ENCODE results near the gene ERC2. TPM values are rescaled to one million over a fixed set of nuclear protein-coding genes. Genes with fewer than 3 reads are reported as not detected.

Gene ERC2
- total RNA-seq, 2 donors from 2014 or later = 0.21 to 0.30 TPM

DNA sequence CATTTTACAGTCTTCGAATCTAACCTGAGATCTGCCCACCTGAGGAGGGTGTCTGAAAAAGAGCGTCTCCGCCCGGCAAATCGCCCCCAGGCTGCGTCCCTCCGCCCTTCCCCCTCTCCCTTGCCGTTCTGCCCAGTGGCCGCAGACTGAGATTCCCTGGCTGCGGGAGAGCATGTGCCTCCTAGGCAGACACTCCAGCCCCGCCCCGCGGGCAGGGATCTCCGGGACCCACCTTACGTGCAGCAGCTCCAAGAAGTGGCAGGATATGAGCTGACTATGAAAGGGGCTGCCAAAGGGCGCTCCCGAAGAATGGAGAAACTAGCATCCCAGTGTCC lies 978.5 kb downstream of the ERC2 start:
- Histone ChIP-seq H3K4me1 (peaks cover 10% of the 10 kb centered on the region), H3K9ac (ENCODE audit: low read depth in 2 of 2, low read length in 2 of 2) (no peak overlapping the region), H3K4me3 (no peak overlapping the region), H3K9me3 (no peaks in the 10 kb centered on the region), H3K27me3 (peaks cover 10% of the 10 kb centered on the region), H3K27ac (no peak overlapping the region), H3K36me3 (no peaks in the 10 kb centered on the region)
- intact Hi-C loops (cut with DNase I) = loop anchor here (5.0 to 10.0 kb wide), 3 partner anchors 233 to 763 kb away; no protein-coding TSS in a partner anchor
- TF ChIP-seq, protein P1, sequence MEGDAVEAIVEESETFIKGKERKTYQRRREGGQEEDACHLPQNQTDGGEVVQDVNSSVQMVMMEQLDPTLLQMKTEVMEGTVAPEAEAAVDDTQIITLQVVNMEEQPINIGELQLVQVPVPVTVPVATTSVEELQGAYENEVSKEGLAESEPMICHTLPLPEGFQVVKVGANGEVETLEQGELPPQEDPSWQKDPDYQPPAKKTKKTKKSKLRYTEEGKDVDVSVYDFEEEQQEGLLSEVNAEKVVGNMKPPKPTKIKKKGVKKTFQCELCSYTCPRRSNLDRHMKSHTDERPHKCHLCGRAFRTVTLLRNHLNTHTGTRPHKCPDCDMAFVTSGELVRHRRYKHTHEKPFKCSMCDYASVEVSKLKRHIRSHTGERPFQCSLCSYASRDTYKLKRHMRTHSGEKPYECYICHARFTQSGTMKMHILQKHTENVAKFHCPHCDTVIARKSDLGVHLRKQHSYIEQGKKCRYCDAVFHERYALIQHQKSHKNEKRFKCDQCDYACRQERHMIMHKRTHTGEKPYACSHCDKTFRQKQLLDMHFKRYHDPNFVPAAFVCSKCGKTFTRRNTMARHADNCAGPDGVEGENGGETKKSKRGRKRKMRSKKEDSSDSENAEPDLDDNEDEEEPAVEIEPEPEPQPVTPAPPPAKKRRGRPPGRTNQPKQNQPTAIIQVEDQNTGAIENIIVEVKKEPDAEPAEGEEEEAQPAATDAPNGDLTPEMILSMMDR (IDR thresholded peaks at IDR 0.05) = no peak
- peak; percentile 44 for DNase-seq

GRCh38 chr3:55488398-55489055 lies 979.7 kb downstream of the ERC2 start:
- peak overlapping the region; percentile 23 for H3K27ac ChIP-seq
- intact Hi-C loops (cut with DNase I) = loop anchor here (5.0 to 10.0 kb wide), 3 partner anchors 234 to 764 kb away; no protein-coding TSS in a partner anchor
- H3K9ac ChIP-seq (ENCODE audit: low read depth in 2 of 2, low read length in 2 of 2) = peak overlapping the region in 1 of 2 donors; percentile 19
- H3K36me3 ChIP-seq = no peaks in the 10 kb centered on the region
- peak overlapping the region; percentile 57 for H3K4me3 ChIP-seq
- H3K4me1 ChIP-seq = peaks cover 10% of the 10 kb centered on the region
- peak; percentile 70 for DNase-seq
- no peaks in the 10 kb centered on the region for H3K9me3 ChIP-seq
- H3K27me3 ChIP-seq = peaks cover 18% of the 10 kb centered on the region
- TF ChIP-seq, protein P1 (IDR thresholded peaks at IDR 0.05) = no peak

DNA sequence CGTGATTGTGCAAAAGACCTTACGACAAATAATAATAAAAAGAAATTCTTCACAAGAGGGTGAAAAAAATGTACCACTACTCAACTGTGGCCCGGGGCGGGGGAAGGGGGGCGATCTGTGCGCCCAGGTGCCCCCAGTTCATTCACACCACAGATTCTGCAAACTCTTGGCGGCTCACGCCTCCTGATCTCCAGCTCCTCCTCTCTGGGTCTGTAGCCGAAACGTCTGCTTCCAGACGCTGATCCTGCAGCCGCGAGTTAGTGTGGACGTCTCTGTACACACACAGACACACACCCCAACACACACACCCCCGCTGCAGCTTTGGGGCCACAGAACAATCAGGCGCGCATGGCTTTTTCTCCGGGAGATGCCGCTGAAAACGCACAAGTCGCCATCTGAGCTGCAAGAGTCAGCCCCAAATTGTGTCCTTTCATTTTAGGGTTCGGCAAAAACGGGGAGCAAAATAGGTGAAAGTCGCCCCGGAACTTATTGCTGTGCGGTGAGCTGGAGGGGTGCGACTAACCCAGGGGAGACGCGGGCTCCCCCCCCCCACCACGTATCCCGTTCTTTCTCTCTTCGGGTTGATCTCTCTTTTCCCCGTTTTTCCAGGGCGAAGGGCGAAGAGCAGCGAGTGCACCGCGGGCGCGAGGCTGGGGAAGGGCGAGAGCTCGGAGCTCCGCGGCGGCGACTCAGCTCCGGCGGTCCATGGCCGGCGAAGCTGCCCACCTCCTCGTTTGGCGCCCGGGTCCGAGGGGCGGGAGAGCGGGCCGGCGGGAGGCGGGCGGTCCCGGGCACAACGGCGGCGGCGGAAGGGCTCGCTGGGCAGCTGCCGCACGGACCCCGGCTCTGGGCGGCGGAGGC lies 980.7 kb downstream of the ERC2 start:
- no peaks in the 10 kb centered on the region for H3K9me3 ChIP-seq
- H3K4me1 ChIP-seq = peaks cover 10% of the 10 kb centered on the region
- H3K27ac ChIP-seq = peak overlapping the region; percentile 23
- H3K27me3 ChIP-seq = peaks cover 26% of the 10 kb centered on the region
- H3K4me3 ChIP-seq = peak overlapping the region; percentile 57
- TF ChIP-seq, protein P1 (IDR thresholded peaks at IDR 0.05) = no peak
- intact Hi-C loops (cut with DNase I) = loop anchor here (5.0 to 10.0 kb wide), 3 partner anchors 235 to 765 kb away; no protein-coding TSS in a partner anchor
- H3K36me3 ChIP-seq = no peaks in the 10 kb centered on the region
- peak; percentile 47 for DNase-seq
- peak overlapping the region in 1 of 2 donors; percentile 76 for H3K9ac ChIP-seq (ENCODE audit: low read depth in 2 of 2, low read length in 2 of 2)

DNA sequence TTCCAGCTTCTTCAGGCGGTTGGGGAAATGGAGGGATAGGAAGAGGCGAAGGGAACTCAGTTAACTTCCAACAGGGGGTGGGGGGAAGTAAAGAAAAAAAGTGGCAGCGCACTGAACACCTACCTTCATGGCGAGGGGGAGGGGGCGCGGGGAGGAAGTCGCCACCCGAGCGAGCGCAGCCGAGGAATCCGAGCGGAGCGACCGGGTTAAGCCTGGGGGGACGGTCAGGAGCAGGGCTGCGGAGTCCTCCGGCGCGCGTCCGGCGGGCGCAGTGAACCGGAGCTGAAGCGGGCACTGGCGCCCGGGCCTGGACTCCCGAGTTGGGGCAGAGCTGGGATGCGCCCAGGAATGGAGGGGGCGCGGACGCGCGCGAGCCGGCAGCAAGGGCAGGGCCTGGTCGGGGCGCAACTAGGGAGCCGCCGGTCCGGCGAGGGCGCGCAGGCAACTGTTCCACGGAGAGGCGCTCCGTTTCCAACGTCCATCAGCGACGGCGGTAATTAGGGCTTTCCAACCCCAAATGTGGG lies 981.3 kb downstream of the ERC2 start, which contains the start of gene WNT5A:
Gene WNT5A, minus strand, starts transcription at position 450 of the 524 bp plus-strand sequence. Its CDS starts 321 bp downstream, at position 129.
- intact Hi-C loops (cut with DNase I) = loop anchor here (5.0 to 10.0 kb wide), 3 partner anchors 235 to 765 kb away; no protein-coding TSS in a partner anchor
- peak; percentile 47 for DNase-seq
- Histone ChIP-seq H3K9ac (ENCODE audit: low read depth in 2 of 2, low read length in 2 of 2) (peak within 1 kb of the TSS; percentile 58 to 76), H3K36me3 (no peaks in the 10 kb centered on the region), H3K9me3 (no peaks in the 10 kb centered on the region), H3K4me1 (peaks cover 10% of the 10 kb centered on the region), H3K27me3 (peaks cover 32% of the 10 kb centered on the region), H3K27ac (peak within 1 kb of the TSS; percentile 23), H3K4me3 (peak within 1 kb of the TSS; percentile 57)
- TF ChIP-seq, protein P1 (IDR thresholded peaks at IDR 0.05) = no peak
